Spleen (tissue), 13 donors: Measurements from ENCODE around the gene ZNF226. TPM values are rescaled to one million over a fixed set of nuclear protein-coding genes. Genes with fewer than 3 reads are reported as not detected.
"Not testable (repeated sequence)": the region's sequence is repeated elsewhere in the genome, so short reads cannot be mapped to it uniquely, and the experiment has no call there.

ENCODE experiments used
- DNase-seq: peaks from one replicate; pipeline ENCODE4 v3.0.0-alpha.2; 2020
- H3K27ac ChIP-seq, 8 donors: fragments of 200-600 bp; sonication (generic) in 7 of 8; 1 replicate in 4 of 8; 2 replicates in 4 of 8; pipeline versions ENCODE4 v1.5.0 to v1.8.0; 2016 to 2021; ENCODE audit warnings: inconsistent platforms in 4 of 8, mild to moderate bottlenecking in 4 of 8, moderate library complexity in 1 of 8
- H3K27me3 ChIP-seq, 7 donors: fragments of 200-600 bp; sonication (generic) in 6 of 7; replicated peaks in 1 of 7; 1 replicate in 4 of 7; 2 replicates in 3 of 7; pipeline versions ENCODE4 v1.5.0 to v1.8.0; 2016 to 2021; ENCODE audit warnings: inconsistent platforms in 3 of 7, mild to moderate bottlenecking in 1 of 7
- H3K36me3 ChIP-seq, 6 donors: fragments of 200-600 bp; sonication (generic) in 5 of 6; 1 replicate in 4 of 6; 2 replicates in 2 of 6; pipeline versions ENCODE4 v1.5.0 to v1.8.0; 2016 to 2021; ENCODE audit warnings: inconsistent platforms in 2 of 6
- H3K4me1 ChIP-seq, 6 donors: fragments of 200-600 bp; sonication (generic) in 5 of 6; 1 replicate in 3 of 6; 2 replicates in 3 of 6; pipeline versions ENCODE4 v1.5.0 to v1.8.0; 2016 to 2021; ENCODE audit warnings: inconsistent platforms in 3 of 6
- H3K4me3 ChIP-seq, 8 donors: fragments of 200-600 bp; sonication (generic) in 7 of 8; 1 replicate in 4 of 8; 2 replicates in 4 of 8; pipeline versions ENCODE4 v1.5.0 to v1.8.0; 2016 to 2021; ENCODE audit warnings: inconsistent platforms in 4 of 8, mild to moderate bottlenecking in 4 of 8, moderate library complexity in 2 of 8
- H3K9me3 ChIP-seq, 8 donors: fragments of 200-600 bp; sonication (generic) in 7 of 8; 1 replicate in 4 of 8; 2 replicates in 4 of 8; pipeline versions ENCODE4 v1.5.0 to v1.8.0; 2016 to 2021; ENCODE audit warnings: inconsistent platforms in 4 of 8
- CTCF ChIP-seq, 11 experiments: fragments of 200-600 bp in 7 of 11; fragments of 450-650 bp in 4 of 11; sonication (generic) in 4 of 11; IDR thresholded peaks in 8 of 11; conservative IDR thresholded peaks in 3 of 11; 1 replicate in 7 of 11; 2 replicates in 4 of 11; pipeline versions ENCODE4 v1.4.0 to v1.8.0; 2016 to 2021; ENCODE audit warnings: antibody characterized with exemption in 11 of 11, inconsistent platforms in 4 of 11, mild to moderate bottlenecking in 1 of 11
- POLR2A ChIP-seq, 3 donors: fragments of 450-650 bp; IDR thresholded peaks; one replicate each; pipeline ENCODE4 v1.5.1; 2017; ENCODE audit warnings: antibody characterized with exemption in 3 of 3, mild to moderate bottlenecking in 1 of 3
- POLR2AphosphoS5 ChIP-seq, 3 donors: sonication (generic); formaldehyde crosslinking; IDR thresholded peaks; one replicate each; pipeline ENCODE4 v1.5.1; 2017; ENCODE audit warnings: antibody characterized with exemption in 3 of 3
- whole genome bisulfite sequencing, 5 donors: extraction: QIAGEN DNeasy Blood & Tissue Kit in 3 of 5; methylation state at CpG; one replicate each; pipeline versions ENCODE4 v1.1.5 to v1.1.7; 2013 to 2018; 5-methylcytosine and 5-hydroxymethylcytosine counted together
- intact Hi-C: fragments of 100-400 bp; cut with DNase I; formaldehyde crosslinking; loops from one replicate; pipeline ENCODE4 v1.15.0; 2023; ENCODE audit warnings: low total_unique reads
- long read RNA-seq, 2 donors: transcript quantifications; one replicate each; lab custom pipeline, GENCODE V29; 2026
- polyA plus RNA-seq, 3 donors: library from polyadenylated mRNA; stranded (reverse); fragments of 200-250 nt; gene quantifications; one replicate each; pipeline ENCODE4 v1.2.1, GENCODE V29; 2013
- total RNA-seq, 7 donors: library from RNA; depleted of rRNA in 3 of 7; stranded (reverse); fragments of >200 nt in 3 of 7; fragmentation: NEBNext Ultra II Directional in 4 of 7; extraction: Animal tissue kit (Norgen Biotek cat#: 25700) in 4 of 7; gene quantifications; one replicate each; pipeline versions ENCODE4 v1.1.0 to v1.2.1, GENCODE V29; 2016 to 2021
- donor health status: healthy with polysubstance abuse.
- donor health status: DM: no; HTN: no; CAD: no; lungs with moderate emphysema.
- donor health status: DM: no; HTN: no; CAD: no.
- donor health status: Bipolar disorder and iron deficiency.
- donor health status: healthy.
- donor health status: DM: no; HTN: no; CAD: no.
- donor health status: DM: yes; HTN: yes; CAD: no.

ZNF226 gene
- total RNA-seq (10 to 100 TPM; 21.5 to 40.0 (median 29.3) TPM), polyA plus RNA-seq (10 to 100 TPM; 14.4 to 20.9 (median 15.8) TPM)
- long read RNA-seq, donor 1, partial matches to known transcripts = 0 of 5 reads
- long read RNA-seq, donor 1, other reads (novel, unspliced or antisense) = 0 of 5 reads
- long read RNA-seq, donor 2, partial matches to known transcripts = 0 of 3 reads
- long read RNA-seq, donor 2, other reads (novel, unspliced or antisense) = 0 of 3 reads

- Histone ChIP-seq H3K9me3 (peaks cover 4 to 86% (median 78%) of the 10 kb centered on the region in 8 donors), H3K4me1 (peaks cover 9 to 25% (median 16%) of the 10 kb centered on the region in 6 donors), H3K36me3 (peaks cover 9 to 41% (median 35%) of the 10 kb centered on the region in 6 donors), H3K27me3 (no peaks in the 10 kb centered on the region), H3K27ac (peak within 1 kb of the TSS; percentile 81 to 95 (median 90)), H3K4me3 (peak within 1 kb of the TSS; percentile 52 to 82 (median 66))
- intact Hi-C loops = loop anchor here (5.0 to 10.0 kb wide), 2 partner anchors 42 to 50 kb away; partner anchors contain the start of gene ZNF225
- DNase-seq = peak; percentile 91
- peak in 2 of 11 experiments; percentile 6 to 20 for TF ChIP-seq CTCF (IDR thresholded peaks at IDR 0.05 in 8 of 11, conservative IDR thresholded peaks at IDR 0.05 in 3 of 11)
- peak in 2 of 3 donors; percentile 89 to 96 for TF ChIP-seq POLR2AphosphoS5 (IDR thresholded peaks at IDR 0.05)
- peak in 1 of 3 donors; percentile 58 for TF ChIP-seq POLR2A (IDR thresholded peaks at IDR 0.05)
- 0 to 1% (median 1%) methylated on average over 32 of the region's 32 CpGs for WGBS, 5 donors
These were observed at the start of gene ZNF226 for GRCh38 chr19:44164673-44165512. Gene ZNF226, plus strand, starts transcription at chr19:44165100. Its CDS starts 4,981 bp downstream, at chr19:44170081.

GRCh38 chr19:44121162-44121561 is 43.7 kb upstream of the ZNF226 start:
- H3K4me3 ChIP-seq, DNase-seq, H3K4me1 ChIP-seq, H3K27ac ChIP-seq, intact Hi-C loops, H3K27me3 ChIP-seq: not testable (repeated sequence)
- WGBS, 5 donors = 95 to 99% (median 96%) methylated on average over 4 of the region's 4 CpGs
- peaks cover 2 to 62% (median 55%) of the 10 kb centered on the region in 8 donors for H3K9me3 ChIP-seq
- H3K36me3 ChIP-seq = peaks cover 22 to 100% (median 93%) of the 10 kb centered on the region in 6 donors

GRCh38 chr19:44131955-44132354 is 32.9 kb upstream of the ZNF226 start:
- WGBS, 5 donors = 94 to 98% (median 96%) methylated on average over 5 of the region's 5 CpGs
- peaks cover 3 to 98% (median 84%) of the 10 kb centered on the region in 8 donors for H3K9me3 ChIP-seq
- intact Hi-C loops = no loop called here
- peaks cover 17 to 58% (median 53%) of the 10 kb centered on the region in 6 donors for H3K36me3 ChIP-seq
- H3K27ac ChIP-seq = no peak overlapping the region
- no peak for DNase-seq
- no peaks in the 10 kb centered on the region for H3K27me3 ChIP-seq
- no peaks in the 10 kb centered on the region for H3K4me1 ChIP-seq
- no peak for TF ChIP-seq CTCF (IDR thresholded peaks at IDR 0.05 in 8 of 11, conservative IDR thresholded peaks at IDR 0.05 in 3 of 11)
- no peak for TF ChIP-seq POLR2AphosphoS5 (IDR thresholded peaks at IDR 0.05)
- TF ChIP-seq POLR2A (IDR thresholded peaks at IDR 0.05) = no peak
- no peak overlapping the region for H3K4me3 ChIP-seq

- Histone ChIP-seq H3K27ac (peak within 1 kb of the TSS; percentile 71 to 88 (median 85)), H3K9me3 (peaks cover 0 to 3% (median 0%) of the 10 kb centered on the region in 8 donors), H3K36me3 (peaks cover 0 to 30% (median 21%) of the 10 kb centered on the region in 6 donors), H3K4me3 (peak within 1 kb of the TSS; percentile 74 to 97 (median 87)), H3K4me1 (peaks cover 7 to 29% (median 23%) of the 10 kb centered on the region in 6 donors), H3K27me3 (no peaks in the 10 kb centered on the region)
- intact Hi-C loops = no loop called here
- 0 to 2% (median 1%) methylated on average over 22 to 52 of the region's 52 CpGs for WGBS, 5 donors
- peak; percentile 90 for DNase-seq
- no peak for TF ChIP-seq CTCF (IDR thresholded peaks at IDR 0.05 in 8 of 11, conservative IDR thresholded peaks at IDR 0.05 in 3 of 11)
- TF ChIP-seq POLR2AphosphoS5 (IDR thresholded peaks at IDR 0.05) = peak; percentile 71 to 84 (median 82)
- no peak for TF ChIP-seq POLR2A (IDR thresholded peaks at IDR 0.05)
These were observed 23.5 kb upstream of the ZNF226 start, which contains the start of gene ZNF234 for GRCh38 chr19:44141191-44142058. Gene ZNF234, plus strand, starts transcription at chr19:44141554. Its CDS starts 3,079 bp downstream, at chr19:44144633.
